ENCODE results near the gene TEX55.
"Not testable (repeated sequence)": the region's sequence is repeated elsewhere in the genome, so short reads cannot be mapped to it uniquely, and the experiment has no call there.

DNA sequence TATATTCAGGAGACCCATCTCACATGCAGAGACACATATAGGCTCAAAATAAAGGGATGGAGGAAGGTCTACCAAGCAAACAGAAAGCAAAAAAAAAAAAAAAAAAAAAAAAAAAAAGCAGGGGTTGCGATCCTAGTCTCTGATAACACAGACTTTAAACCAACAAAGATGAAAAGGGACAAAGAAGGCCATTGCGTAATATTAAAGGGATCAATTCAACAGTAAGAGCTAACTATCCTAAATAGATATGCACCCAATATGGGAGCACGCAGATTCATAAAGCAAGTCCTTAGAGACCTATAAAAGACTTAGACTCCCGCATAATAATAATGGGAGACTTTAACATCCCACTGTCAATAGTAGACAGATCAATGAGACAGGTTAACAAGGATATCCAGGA, 13.7 kb upstream of the TEX55 start:
- TF ChIP-seq CTCF, EZH2 (IDR thresholded peaks at IDR 0.05): not testable (repeated sequence)

All from neural progenitor cell (in vitro differentiated cells).